ENCODE results near the gene LMNB1.
"Not testable (repeated sequence)": the region's sequence is repeated elsewhere in the genome, so short reads cannot be mapped to it uniquely, and the experiment has no call there.

The LMNB1 gene, protein sequence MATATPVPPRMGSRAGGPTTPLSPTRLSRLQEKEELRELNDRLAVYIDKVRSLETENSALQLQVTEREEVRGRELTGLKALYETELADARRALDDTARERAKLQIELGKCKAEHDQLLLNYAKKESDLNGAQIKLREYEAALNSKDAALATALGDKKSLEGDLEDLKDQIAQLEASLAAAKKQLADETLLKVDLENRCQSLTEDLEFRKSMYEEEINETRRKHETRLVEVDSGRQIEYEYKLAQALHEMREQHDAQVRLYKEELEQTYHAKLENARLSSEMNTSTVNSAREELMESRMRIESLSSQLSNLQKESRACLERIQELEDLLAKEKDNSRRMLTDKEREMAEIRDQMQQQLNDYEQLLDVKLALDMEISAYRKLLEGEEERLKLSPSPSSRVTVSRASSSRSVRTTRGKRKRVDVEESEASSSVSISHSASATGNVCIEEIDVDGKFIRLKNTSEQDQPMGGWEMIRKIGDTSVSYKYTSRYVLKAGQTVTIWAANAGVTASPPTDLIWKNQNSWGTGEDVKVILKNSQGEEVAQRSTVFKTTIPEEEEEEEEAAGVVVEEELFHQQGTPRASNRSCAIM

DNA sequence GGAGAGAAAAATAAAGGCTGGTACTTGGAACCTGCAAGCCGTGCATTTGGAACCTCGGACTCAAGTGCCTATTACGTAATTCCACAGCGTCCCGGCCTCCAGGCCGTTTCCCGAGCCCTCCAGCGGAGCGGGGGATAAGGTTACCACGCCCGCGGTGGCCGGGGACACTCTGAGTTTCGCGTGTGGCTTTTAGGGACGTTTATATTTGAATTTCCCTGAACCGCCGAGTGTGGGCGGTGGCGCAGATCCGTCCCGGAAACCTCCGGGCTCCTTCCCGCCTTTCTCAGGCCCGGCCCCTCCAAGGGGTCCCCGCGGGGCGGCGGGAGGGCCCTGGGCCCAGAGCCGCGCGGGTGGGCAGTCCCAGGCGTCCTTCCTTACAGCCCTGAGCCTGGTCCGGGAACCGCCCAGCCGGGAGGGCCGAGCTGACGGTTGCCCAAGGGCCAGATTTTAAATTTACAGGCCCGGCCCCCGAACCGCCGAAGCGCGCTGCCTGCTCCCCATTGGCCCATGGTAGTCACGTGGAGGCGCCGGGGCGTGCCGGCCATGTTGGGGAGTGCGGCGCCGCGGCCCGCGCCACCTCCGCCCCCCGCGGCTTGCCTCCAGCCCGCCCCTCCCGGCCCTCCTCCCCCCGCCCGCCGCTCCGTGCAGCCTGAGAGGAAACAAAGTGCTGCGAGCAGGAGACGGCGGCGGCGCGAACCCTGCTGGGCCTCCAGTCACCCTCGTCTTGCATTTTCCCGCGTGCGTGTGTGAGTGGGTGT, at the start of gene LMNB1:
TSS of gene LMNB1 (plus strand) at position 638 of the 758 bp plus-strand sequence. CDS start 373 bp downstream, outside the sequence.
- FAIRE-seq: peak; percentile 91

DNA sequence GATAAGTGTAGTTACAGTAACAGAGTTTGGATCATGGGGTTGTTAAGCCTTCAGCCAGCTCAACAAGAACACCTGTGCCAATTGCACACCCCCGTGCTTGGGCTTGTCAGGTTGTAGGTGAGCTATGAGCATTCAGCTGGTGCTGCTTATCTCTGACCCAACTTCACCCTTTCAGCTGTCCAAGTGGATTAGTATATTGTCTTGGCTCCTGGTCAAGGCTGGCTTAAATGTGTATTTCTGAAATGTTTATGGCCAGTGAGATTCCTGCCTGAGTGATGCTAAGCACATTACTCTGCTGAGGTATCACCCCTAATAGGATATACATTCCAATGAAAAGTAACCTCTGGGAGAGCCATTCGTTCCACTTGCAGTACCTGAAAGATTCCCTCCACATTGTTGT, 44.2 kb upstream of the LMNB1 start:
- no peak for FAIRE-seq

DNA sequence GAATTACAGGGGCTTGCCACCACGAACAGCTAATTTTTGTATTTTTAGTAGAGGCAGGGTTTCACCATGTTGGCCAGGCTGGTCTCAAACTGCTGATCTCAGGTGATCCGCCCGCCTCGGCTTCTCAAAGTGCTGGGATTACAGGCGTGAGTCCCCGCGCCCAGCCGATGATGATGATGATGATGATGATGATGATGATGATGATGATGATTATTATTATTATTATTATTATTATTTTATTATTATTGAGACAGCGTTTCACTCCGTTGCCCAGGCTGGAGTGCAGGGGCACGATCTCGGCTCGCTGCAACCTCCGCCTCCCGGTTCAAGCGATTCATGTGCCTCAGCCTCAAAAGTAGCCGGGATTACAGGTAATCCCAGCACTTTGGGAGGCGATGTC, 42.4 kb upstream of the LMNB1 start:
- not testable (repeated sequence) for FAIRE-seq

DNA sequence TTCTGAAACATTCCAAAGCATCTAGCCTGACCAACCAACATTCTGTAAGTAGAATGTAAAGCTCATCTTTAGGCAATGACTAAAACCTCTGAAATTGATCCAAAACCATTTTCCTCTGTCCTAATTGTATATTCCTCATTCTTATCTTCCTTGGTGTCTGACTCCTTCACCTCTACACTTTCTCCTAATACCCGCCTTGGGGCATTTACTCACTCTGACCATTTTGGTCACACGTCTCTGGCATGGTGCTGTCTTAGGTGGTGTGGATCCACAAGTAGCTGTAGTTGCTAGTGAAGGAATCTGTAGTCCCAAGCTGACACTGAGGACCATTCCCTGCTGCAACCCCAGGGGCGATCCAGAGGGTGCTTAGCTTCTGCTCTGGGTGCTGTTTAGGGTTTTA, 40.8 kb upstream of the LMNB1 start:
- no peak for FAIRE-seq

DNA sequence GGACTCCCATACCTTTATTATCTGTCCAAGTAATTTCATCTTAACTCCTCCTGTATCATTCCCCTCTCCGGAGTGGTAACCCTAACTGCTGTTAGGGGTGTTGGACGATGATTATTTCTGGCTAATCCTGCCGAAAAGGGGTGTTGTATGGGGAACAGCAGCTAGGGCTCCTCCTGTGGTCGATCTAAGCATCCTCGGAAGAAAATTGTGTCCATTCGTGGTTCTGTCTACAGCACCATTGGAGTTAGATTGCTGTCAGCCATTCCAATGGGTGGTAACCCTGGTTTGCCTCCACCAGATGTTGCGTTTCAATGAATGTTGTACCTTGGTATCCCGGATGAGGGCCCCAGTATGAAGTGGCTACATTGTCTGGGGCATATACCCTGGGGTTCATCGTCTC, 35.6 kb upstream of the LMNB1 start:
- FAIRE-seq: no peak

DNA sequence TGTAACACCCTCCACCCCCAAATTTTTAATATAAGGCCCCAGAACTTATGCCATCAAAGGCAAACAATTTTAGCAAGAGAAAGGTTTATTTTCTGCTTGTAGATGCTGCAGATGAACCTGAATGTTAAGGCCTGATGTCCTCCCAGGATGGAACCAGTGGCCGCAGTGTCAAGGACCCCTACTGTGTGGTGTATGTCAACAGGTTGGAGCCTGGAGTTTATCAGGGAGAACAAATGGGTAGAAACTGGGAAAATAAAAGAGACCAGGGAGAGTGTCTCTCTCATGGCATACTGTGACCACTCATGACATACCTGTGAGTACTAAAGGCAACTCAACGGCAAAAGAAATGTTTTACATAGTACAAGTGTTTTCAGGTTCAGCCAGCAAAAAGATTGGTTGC, 34.5 kb upstream of the LMNB1 start:
- FAIRE-seq: no peak

DNA sequence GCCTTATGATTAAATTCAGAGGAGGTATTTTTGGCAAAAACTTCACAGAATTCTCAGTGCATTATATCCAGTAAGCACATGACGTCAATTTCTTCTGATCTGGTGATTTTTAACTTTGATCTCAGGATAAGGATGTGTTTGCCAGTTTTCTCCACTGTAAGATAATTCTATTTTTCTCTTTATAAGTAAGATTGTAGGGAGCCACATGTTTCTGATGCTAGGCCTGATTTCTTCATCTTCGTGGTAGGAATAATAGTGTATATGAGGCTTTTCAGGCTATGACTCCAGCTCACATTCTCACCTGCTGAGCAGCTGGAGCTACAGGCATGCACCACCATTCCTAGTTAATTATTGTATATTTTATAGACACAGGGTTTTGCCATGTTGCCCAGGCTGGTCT, 32.1 kb upstream of the LMNB1 start:
- FAIRE-seq: no peak

DNA sequence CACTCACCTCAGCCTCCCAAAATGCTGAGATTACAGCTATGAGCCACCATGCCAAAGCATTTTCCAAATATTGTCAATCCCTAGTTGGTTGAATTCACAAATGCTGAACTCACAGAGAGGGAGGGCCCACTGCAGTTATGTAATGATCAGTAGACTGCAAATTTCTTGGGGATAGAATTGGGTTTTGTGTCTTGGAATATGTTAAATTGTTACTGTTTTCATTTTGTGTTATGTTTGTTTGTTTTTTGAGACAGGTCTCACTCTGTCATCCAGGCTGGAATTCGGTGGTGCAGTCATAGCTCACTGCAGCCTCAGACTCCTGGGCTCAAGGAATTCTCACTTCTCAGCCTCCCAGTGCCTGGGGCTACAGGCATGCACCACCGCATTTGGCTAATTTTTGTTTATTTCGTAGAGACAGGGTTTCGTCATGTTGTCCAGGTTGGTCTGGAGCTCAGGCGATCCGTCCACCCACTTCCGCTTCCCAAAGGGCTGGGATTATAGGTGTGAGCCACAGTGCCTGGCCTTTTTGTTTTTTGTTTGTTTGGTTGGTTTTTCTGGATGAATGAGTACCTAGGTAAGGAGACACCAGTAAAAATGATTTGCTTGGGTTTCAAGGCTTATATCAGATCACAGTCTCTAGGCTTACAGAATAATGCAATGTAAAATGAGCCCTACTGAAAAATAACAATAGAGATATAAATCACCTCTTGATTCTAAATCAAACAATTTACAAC, 31.5 kb upstream of the LMNB1 start:
- FAIRE-seq: no peak

DNA sequence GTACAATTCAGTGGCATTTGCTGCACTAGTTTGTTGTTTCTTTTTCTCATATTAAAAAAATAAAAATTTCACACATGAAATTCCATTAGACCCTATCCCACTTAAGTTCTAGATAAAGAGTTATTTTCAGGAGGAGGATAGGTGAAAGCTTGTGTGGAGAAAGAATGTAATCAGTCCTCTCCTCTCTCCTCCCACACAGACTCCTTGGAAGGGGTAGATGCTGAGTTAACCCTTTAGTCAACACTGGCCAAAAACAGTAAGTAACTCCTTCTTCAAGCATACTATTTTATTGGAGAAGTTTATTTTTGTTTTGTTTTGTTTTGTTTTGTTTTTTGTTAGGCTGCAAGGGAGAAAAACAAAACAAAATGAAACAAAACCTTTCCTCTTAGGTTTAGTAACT, 30.6 kb upstream of the LMNB1 start:
- FAIRE-seq: no peak

DNA sequence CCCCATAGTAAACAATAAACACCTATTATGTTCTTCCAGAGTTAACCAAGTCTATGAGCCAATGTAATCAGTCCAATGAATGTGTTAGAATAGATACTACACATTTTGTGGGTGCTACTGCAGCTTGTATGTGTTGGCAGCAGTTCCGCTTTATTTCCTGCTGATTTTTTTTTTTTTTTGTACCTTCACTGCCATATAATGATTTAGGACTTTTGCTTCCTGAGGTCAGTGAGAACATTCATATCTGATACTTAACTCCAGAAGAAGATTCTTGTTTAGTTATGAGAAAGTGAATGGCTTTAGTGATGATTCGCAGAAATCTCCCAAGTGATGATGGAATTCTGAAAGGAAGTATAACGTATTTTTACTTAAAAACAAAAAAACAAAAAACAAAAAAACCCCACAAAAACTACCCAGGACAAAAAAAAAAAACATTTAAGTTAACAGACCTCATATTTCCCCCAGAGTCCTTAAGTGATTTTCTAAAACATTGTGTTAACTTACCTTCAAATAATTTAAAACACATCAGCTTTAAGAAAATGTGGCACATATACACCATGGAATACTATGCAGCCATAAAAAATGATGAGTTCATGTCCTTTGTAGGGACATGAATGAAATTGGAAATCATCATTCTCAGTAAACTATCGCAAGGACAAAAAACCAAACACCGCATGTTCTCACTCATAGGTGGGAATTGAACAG, 24.7 kb upstream of the LMNB1 start:
- FAIRE-seq: no peak

DNA sequence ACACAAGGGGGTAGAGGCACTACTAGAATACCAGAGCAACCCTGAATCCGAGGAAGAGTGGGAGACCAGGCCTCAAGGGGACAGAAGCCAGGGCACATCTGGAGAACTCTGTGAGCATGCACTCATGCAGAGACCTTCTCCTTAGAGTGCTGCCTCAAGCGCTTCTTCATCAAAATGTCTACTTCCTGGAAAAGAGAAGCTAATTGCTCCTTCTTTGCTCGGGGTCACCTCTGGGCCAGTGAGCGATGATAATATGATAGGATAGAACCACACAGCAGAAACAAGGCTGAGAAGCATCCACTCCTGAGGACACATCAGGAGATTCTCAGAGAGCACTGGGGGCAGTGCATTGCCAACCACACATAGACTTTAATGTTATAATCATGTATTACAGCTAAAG, 23.7 kb upstream of the LMNB1 start:
- no peak for FAIRE-seq

DNA sequence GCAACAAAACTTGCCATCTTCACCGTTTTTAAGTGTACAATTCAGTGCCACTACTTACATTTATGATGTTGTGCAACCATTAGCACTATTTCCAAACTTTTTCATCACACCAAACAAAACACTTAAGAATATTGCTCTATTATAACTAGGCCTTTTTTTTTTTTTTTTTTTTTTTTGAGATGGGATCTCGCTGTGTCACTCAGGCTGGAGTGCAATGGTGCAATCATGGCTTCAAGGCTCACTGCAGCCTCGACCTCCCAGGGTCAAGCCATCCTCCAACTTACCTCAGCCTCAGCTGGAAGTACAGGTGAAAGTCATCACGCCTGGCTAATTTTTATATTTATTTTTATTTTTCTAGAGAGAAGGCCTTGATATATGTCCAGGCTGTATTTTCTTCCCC, 22.3 kb upstream of the LMNB1 start:
- FAIRE-seq: no peak

DNA sequence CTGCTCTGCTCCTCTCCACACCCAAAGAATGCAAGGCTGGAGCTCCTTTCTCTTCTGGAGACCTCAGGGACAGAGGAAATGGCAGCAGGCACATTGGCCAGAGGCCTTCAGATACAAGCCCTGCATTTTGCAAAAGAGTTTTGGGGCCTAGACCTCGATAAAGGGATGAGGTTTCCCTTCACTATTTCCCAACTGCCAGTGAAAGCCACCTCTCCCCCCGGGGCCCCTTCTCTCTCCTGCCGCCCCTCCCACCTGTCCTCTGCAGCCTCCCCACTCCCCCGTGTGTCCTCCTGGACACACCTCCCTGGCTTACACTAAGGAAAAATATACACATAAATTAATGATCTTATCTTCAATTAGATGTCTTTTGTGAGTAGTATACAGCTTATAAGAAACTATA, 21.3 kb upstream of the LMNB1 start:
- FAIRE-seq: no peak

DNA sequence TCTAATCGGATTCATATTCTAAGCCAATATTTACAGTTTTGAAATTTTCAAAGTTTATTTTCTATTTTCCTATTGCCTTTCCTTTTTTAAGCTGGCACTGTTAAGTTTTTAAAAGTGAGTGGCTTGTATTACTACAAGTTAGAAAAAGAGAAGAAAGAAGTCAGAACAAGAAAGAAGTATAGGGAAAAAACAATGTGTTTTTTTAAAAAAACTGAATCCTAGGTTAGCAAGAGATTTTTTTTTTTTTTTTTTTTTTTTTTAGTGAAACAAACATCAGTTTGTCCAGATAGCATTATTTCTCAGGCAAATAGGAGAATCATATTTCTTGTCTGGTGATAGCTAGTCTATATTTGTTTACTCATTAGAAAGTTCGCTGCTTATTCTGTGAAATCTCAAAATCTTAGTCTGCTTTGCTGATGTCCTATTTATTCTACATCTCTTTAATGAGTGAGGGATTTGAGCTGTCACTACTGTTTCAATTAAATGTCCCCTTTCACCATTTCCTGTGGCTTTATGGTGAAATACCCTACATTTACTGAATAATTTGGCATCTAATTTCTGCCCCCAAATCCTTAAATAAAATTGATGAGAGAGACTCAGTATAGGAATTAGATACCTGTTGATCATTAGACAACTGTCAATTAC, 19.1 kb upstream of the LMNB1 start:
- no peak for FAIRE-seq

DNA sequence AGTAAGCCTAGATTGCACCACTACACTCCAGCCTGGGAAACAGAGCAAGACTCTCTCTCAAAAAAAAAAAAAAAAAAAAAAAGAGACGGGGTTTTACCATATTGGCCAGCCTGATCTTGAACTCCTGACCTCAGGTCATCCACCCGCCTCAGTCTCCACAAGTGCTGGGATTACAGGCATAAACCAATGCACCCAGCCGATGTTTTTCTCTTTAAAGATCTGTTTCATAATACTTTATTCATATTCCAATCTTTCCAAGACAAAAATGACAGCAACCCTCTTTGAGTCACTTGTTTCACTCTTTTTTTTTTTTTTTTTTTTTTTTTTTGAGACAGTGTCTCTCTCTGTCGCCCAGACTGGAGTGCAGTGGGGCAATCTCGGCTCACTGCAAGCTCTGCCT, 13.6 kb upstream of the LMNB1 start:
- FAIRE-seq: no peak

DNA sequence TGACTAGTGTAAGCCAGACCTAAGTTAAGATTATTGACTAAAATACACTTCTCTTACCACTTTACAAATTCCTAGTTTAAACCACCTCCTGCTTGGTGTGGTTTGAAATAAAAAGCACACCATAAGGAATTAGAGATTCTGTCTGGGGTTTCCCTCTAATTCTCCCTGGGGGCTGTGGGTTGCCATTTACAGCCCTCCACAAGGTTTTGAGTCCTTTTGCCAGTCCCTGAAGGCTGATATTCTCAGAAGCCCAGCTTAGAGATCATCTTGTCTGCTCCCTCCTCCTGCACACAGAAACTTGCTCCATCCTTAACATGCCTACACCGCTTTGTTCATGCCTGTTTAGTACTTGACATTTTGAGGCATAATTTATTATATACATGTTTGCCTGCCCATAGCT, 7.2 kb upstream of the LMNB1 start:
- no peak for FAIRE-seq

DNA sequence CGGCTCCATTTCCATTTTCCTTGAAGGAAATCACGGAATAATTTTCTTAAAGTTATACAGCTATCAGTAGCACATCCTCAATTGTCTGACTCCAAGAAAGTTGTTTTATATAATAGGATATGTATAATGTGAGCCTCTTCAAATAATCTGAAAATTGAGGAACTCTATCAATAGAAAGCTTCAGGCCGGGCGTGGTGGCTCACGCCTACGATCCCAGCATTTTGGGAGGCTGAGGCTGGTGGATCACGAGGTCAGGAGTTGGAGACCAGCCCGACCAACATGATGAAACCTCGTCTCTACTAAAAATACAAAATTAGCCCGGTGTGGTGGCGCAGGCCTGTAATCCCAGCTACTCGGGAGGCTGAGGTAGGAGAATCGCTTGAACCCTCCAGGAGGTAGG, 3.4 kb upstream of the LMNB1 start:
- not testable (repeated sequence) for FAIRE-seq

DNA sequence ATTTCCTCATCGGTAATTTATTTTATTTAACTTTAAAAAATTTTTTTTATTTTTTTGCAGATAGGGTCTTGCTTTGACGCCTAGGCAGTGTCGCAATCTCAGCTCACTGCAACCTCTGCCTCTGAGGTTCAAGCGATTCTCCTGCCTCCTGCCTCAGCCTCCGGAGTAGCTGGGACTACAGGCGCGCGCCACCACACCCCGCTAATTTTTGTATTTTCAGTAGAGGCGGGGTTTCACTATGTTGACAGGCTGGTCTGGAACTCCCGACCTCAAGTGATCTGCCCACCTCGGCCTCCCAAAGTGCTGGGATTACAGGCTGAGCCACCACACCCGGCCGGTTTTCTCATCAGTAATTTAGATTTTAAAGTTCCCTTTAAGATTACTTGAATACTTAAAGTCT, 2.3 kb upstream of the LMNB1 start:
- FAIRE-seq: not testable (repeated sequence)

DNA sequence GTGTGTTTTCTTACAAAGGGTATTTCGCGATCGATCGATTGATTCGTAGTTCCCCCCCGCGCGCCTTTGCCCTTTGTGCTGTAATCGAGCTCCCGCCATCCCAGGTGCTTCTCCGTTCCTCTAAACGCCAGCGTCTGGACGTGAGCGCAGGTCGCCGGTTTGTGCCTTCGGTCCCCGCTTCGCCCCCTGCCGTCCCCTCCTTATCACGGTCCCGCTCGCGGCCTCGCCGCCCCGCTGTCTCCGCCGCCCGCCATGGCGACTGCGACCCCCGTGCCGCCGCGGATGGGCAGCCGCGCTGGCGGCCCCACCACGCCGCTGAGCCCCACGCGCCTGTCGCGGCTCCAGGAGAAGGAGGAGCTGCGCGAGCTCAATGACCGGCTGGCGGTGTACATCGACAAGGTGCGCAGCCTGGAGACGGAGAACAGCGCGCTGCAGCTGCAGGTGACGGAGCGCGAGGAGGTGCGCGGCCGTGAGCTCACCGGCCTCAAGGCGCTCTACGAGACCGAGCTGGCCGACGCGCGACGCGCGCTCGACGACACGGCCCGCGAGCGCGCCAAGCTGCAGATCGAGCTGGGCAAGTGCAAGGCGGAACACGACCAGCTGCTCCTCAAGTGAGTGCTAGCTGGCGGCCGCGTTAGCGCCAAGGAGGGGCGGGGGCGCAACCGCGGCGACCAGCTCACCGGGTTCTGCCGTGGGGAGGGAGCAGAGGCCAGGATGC, 480 bp downstream of the LMNB1 start:
- no peak for FAIRE-seq

DNA sequence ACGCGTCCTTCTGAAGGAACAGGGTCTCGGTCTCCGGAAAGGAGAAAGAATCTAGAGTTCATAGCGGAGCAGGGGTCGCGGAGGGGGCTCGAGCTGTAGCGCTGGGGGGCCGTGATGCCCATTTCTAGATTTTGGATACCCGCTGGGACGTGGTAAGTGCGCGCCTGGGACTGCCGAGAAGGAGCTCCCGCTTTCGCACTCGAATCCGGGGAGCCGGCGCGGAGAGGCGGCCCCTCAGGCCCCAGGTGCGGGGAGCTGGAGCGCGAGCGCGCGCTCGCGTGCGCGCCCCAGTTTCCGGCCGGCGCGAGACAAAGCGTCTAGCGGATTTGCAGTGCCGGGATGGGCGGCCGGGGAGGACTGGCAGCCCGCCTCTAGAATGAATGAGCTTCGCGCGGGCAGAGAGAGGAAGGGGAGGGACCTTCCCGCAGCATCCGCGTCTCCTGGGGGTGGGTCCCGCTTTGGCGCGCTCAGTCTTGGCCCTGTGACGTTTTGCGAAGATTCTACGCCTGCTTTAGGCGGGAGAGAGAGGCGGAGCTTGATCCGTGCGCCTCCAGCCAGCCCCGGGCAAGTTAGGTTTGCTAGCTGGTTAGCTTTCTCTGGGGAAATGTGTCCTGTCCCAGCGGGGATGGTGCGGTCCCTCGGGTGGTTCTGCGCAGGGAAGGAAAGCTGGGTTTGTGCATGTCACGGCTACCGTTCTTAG, 1.2 kb downstream of the LMNB1 start:
- FAIRE-seq: peak; percentile 93

Data from A204.1 (cell line).